Ecto neural progenitor cell (in vitro differentiated cells): ENCODE data around the gene IGFBP2.

Experiments used
- DNase-seq: peaks from one replicate; pipeline ENCODE4 v3.0.0-alpha.2; 2018; ENCODE audit warnings: low spot score

IGFBP2 gene

DNA sequence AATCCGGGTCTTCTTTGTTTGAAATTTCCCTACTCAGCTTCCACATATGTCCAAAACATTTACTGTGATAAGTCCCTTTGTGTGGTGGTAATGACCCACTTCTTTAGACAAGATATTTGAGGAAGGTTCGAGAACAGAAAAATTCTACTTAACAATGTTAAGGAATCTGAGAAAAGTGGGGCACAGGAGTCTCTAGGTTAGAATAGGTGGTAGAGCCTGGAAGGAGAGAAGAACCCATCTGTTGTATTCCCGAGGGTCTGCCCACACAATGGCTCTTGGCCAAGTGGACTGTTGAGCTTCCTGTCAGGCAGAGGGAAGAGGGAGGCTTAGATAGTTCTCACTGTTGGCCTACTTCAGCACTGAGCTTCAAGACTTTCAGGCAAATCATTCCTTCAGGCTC, 4.3 kb downstream of the IGFBP2 start:
- DNase-seq: no peak

- no peak for DNase-seq
Observed at GRCh38 chr2:216643986-216644659, 10.9 kb downstream of the IGFBP2 start.

DNA sequence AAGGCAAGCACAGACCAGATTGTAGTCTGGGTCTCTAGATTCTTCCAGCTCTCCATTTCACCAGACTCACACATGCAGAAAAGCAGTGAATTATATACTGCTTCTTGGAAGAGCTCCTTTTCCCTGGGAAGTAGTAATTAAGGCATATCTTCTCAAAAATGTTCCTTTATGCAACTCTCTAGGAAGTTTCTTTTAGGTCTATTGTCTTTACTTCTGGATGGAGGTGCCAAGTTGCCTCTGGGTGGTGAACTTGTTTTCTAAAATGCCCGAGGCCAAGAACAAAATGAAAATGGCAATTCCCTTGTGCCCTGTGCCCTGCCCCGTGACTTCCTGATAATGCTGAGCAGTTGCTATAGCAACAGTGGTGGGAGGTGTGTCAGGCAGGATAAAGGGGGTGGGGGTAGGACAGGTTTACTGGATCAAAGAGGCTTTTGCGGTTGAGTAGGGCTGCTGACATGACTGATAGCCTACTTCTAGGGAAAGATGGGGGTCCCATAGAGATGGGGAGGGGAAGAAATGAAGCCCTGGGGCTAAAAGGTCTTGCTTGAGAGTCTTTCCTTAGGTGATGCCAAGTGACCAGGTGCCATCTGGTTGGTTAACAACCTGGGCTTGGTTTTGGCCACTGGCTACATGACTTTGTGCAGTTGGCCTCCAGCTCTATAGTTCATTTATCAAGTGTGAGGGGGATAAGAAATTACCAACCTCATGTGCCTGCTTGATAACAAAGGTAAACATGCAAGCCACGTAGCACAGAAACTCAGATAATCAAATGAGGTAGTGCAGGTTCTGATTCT, 11.8 kb downstream of the IGFBP2 start:
- no peak for DNase-seq

- no peak for DNase-seq
Observed at GRCh38 chr2:216645636-216645950, 12.4 kb downstream of the IGFBP2 start.

DNA sequence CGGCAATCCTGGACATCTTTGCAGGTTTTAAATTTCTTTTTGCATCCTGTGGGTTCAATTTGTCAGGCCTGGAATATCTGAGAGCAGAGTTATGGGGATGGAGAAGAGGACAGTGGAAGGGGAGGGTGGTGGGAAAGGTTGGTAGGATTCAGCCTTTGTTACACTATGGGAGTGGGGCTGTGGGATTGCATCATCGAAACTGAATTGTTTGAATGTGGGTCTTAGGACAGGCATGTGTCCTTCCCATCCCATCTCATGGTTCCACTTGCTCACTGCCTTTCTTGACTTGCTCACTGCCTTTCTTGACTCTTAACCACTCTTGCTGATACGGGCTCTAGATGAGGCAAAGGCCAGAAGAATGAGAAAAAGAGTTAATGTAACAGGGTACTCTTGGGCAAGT, 12.9 kb downstream of the IGFBP2 start:
- DNase-seq: no peak

DNA sequence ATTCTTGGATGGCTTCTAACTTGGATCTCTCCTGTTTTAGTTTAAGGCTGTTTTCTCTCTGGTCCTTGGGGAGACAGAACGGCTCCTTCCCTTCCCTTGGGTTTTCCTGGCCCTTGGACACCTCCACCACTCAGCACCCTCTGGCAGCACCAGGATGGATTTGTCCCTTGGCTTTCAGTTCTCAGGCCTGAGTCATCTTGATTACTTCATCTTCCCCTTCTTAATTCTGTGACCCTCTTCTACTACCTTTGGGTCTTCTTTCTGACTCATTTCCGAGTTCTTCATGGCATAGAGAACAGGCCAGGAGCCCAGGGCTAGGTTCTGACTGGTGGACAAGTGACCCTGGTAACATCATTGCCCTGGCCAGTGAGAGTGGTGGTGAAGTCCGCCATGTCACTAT, 14.9 kb downstream of the IGFBP2 start:
- DNase-seq: no peak

GRCh38 chr2:216649574-216649973, 16.4 kb downstream of the IGFBP2 start:
- DNase-seq: no peak

DNA sequence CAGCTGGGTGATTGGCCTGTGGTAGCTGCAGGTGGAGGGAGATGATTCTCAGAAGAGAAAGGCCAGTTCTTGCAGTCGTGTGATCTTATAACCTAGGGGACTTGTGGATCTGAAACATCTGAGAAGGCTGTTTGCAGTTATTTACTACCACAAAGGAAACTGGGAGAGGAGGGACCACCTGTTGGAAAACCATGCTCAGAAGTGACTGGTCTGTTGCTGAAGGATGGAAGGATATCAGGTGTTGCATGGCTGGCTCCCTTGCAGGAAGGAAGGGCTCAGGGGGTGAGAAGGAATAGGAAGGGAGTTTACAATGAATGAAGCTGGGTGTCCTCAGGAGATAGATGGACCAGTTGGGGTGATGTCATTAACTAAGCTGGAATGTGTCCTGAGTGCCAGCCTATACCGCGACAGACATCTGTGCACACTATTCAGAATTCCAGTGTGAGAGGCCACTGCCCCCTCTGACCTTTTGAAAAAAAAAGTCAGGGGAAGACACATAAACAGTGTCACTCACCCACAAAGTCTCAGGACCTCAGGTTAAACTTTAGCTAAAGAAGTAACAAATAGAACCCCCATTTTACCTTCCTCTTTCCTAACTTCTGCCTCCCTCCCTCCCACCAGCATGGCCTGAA, 17.5 kb downstream of the IGFBP2 start:
- no peak for DNase-seq

GRCh38 chr2:216651351-216651881, 18.2 kb downstream of the IGFBP2 start:
- no peak for DNase-seq

DNA sequence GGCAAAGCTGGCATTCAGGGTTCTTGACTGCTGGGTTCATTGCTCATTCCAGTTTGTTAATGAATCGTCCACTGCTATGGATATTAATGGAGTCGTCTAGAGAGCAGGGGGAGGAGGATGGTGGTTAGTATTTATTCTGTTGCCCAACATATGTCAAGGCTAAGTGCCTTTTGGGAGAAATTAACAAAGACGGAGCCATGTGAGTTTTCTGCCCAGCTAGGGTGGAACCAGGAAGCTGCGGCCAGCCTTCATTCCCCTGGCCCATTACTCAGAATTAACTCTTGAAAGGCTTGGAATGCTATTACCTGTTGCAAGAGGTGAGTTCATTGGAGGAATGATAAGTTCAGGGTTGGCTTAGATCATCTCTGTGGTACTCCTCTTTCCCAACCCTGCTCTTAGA, 19.3 kb downstream of the IGFBP2 start:
- DNase-seq: no peak

- no peak for DNase-seq
Observed at GRCh38 chr2:216653093-216653799, 20.0 kb downstream of the IGFBP2 start.

DNA sequence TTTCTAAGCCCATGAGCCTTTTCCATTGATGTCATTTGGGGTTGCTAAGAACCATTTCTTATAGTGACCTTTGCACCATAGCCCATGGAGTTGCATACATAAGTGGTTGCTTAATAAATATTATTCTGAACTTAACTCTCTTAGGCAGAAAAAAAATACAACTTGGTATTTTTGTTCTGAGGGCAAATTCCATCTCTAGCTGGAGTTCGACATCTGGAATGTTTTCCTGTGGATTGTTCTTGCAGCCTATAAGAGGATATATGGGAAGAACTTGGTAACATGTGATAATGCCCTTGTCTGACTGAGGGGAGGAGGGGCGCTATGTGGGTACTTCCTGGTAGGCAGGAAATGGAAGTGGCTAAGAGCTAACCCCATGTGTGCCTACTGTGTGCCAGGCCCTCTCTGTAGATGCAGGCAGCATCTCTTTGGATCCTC, 20.7 kb downstream of the IGFBP2 start:
- no peak for DNase-seq

GRCh38 chr2:216654528-216655052, 21.4 kb downstream of the IGFBP2 start:
- DNase-seq: no peak

DNA sequence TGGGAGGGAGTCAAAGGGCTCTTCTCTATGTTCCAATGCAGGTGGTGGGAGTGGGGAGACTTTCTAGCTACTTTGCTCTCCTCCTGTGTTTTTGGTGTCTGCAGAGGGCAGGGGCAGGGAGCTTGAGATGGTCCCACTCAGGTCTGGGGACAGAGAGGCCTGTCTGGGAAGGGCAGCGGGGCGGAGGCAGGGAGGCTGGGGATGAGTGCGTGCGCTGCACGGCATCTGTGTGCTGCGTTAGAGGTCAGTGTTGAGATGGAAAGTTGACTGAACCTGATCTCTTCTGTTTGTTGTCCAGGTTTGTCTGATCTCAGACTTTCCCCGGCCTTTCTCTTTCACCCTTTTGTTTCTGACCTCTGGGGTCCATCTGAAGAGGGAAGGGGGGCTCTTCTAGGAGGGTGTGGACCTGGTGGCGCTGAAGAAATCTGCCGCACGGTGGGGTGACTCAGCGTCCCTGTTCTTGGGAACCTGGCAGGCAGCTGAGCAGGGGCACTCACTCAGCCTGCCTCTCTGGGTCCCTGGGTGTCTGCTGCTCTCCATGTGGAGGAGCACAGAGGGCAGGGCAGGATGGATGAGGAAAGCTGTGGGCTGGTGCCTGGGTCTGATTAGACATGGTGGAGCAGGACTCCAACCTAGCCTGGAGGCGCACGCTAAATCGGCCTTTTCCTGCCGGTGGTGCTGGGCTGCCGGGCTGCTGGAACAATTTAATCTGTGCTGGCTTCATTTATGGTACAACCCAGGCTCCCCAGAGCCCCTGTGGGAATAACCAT, 24.1 kb downstream of the IGFBP2 start:
- DNase-seq: no peak

DNA sequence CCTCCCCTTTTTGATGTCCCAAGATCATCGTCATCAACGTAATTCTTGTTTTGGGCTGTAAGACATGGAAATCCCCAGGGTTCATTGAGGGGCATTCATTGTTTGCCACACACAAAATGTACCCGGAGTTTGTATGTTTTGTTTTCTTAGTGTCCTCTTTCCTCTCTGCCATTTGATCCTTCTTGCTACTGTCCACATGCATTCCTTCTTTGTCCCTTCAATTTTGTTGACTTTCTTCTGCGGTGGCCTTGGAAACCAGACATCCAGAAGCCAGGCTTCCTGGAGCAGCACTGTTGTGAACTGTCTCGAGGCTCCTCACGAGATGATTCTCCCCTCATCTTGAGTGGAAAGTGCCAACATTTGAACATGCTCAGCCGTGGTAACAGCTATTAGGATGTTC, 24.8 kb downstream of the IGFBP2 start:
- no peak for DNase-seq

GRCh38 chr2:216658757-216659156, 25.5 kb downstream of the IGFBP2 start:
- DNase-seq: no peak

DNA sequence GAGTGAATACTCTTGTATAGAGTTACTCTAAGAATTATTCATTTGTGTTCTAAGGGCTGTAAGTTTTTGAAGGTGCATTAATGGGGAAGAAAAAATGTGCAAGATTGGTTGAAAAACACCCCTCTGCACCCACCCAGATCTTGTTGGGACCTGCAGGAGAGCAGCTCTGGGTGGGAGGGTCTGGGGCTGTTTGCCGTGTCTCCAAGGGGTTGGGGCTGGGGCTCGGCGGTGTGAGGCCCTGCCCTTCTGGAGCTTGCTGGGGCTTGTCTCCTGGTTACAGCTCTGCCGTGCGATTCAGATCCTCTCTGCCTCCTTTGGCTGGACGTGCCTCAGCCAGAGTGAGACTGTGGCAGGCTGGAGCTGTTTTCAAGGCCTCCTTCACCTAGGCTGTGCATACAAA, 26.1 kb downstream of the IGFBP2 start:
- no peak for DNase-seq

DNA sequence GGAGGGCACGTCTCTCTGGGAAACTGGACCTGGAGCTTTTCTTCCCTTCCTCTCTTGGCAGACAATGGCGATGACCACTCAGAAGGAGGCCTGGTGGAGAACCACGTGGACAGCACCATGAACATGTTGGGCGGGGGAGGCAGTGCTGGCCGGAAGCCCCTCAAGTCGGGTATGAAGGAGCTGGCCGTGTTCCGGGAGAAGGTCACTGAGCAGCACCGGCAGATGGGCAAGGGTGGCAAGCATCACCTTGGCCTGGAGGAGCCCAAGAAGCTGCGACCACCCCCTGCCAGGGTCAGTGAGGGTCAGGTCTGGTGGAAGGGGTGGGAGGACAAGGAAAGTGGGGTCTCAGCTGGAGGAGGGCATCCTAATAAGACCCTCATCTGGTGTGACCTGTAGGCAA, 27.3 kb downstream of the IGFBP2 start:
- DNase-seq: no peak

GRCh38 chr2:216661051-216661450, 27.8 kb downstream of the IGFBP2 start:
- DNase-seq: no peak

DNA sequence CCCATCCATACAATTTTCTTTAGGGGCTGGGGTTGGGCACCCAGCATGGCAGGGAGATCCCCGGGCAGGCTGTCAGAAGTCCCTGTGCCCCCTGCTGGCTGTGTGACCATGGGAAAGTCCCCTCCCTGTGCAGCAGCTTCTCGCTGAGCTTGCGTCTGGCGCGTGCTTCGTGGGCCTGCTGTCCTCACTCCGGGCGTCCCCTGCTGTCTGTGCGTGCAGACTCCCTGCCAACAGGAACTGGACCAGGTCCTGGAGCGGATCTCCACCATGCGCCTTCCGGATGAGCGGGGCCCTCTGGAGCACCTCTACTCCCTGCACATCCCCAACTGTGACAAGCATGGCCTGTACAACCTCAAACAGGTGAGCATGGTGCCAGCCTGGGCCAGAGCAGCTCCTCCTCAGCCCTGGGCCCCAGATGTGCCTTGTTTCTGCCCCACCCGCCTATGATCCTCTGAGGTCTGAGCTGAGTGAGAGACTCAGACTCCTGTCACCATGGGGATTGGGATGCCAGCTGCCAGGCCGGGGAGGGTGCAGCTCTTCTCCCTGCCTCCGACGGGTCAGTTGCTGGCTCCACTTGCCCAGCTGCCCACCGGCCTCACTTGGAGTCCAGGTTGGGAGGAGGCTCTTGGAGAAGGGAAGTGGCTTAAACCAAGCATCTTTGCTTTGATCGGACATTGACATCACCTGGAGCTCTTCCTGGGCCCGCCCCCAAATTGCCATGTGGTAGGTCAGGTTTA, 28.6 kb downstream of the IGFBP2 start:
- no peak for DNase-seq

- DNase-seq: no peak
Observed at GRCh38 chr2:216663106-216663505, 29.9 kb downstream of the IGFBP2 start.
